ENCODE results near the gene AAR2.

DNA sequence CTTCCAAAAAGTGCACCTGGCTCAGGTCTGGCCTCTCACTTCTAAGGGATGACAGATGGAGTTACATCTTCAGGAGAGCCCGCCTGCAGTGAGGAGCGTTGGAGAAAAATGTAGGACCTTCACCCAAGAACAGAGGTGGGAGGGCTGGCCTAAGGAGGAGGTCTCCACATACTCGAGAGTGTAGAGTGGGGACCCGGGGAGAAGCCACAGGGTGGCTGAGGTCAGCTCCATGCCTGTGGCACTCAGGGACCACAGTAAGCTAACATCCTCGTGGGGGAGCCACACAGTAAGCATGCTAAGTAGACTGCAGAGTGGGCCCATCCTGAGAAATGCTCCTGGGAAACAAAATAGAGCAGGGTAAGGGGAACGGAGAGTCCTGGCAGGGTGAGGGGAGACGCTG is 24.0 kb downstream of the AAR2 start:
- TF ChIP-seq, protein P1, sequence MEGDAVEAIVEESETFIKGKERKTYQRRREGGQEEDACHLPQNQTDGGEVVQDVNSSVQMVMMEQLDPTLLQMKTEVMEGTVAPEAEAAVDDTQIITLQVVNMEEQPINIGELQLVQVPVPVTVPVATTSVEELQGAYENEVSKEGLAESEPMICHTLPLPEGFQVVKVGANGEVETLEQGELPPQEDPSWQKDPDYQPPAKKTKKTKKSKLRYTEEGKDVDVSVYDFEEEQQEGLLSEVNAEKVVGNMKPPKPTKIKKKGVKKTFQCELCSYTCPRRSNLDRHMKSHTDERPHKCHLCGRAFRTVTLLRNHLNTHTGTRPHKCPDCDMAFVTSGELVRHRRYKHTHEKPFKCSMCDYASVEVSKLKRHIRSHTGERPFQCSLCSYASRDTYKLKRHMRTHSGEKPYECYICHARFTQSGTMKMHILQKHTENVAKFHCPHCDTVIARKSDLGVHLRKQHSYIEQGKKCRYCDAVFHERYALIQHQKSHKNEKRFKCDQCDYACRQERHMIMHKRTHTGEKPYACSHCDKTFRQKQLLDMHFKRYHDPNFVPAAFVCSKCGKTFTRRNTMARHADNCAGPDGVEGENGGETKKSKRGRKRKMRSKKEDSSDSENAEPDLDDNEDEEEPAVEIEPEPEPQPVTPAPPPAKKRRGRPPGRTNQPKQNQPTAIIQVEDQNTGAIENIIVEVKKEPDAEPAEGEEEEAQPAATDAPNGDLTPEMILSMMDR (IDR thresholded peaks at IDR 0.05; ENCODE audit: poor library complexity, severe bottlenecking) = no peak
- TF ChIP-seq EP300 (conservative IDR thresholded peaks at IDR 0.05; ENCODE audit: poor library complexity, severe bottlenecking) (no peak), TAF1 (IDR thresholded peaks at IDR 0.05; ENCODE audit: low read depth) (no peak), RAD21 (conservative IDR thresholded peaks at IDR 0.05) (no peak), POLR2AphosphoS5 (IDR thresholded peaks at IDR 0.05) (no peak), EZH2 (IDR thresholded peaks at IDR 0.05; ENCODE audit: borderline replicate concordance, insufficient read depth, low read length, poor library complexity, severe bottlenecking) (no peak), MXI1 (conservative IDR thresholded peaks at IDR 0.05; ENCODE audit: poor library complexity, severe bottlenecking) (no peak)
- TF ChIP-seq, protein P2, sequence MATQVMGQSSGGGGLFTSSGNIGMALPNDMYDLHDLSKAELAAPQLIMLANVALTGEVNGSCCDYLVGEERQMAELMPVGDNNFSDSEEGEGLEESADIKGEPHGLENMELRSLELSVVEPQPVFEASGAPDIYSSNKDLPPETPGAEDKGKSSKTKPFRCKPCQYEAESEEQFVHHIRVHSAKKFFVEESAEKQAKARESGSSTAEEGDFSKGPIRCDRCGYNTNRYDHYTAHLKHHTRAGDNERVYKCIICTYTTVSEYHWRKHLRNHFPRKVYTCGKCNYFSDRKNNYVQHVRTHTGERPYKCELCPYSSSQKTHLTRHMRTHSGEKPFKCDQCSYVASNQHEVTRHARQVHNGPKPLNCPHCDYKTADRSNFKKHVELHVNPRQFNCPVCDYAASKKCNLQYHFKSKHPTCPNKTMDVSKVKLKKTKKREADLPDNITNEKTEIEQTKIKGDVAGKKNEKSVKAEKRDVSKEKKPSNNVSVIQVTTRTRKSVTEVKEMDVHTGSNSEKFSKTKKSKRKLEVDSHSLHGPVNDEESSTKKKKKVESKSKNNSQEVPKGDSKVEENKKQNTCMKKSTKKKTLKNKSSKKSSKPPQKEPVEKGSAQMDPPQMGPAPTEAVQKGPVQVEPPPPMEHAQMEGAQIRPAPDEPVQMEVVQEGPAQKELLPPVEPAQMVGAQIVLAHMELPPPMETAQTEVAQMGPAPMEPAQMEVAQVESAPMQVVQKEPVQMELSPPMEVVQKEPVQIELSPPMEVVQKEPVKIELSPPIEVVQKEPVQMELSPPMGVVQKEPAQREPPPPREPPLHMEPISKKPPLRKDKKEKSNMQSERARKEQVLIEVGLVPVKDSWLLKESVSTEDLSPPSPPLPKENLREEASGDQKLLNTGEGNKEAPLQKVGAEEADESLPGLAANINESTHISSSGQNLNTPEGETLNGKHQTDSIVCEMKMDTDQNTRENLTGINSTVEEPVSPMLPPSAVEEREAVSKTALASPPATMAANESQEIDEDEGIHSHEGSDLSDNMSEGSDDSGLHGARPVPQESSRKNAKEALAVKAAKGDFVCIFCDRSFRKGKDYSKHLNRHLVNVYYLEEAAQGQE (IDR thresholded peaks at IDR 0.05; ENCODE audit: borderline replicate concordance) = no peak

Measured in neural cell (in vitro differentiated cells).